A673 (cell line): ENCODE results near the gene PRKG1.

Experiments
- EZH2 ChIP-seq: fragments of 200-600 bp; sonication (generic); IDR thresholded peaks from 2 replicates; pipeline ENCODE4 v1.6.1; 2017; ENCODE audit warnings: borderline replicate concordance, low read depth, mild to moderate bottlenecking, mixed read lengths, antibody characterized with exemption, low read length; ENCODE audit not compliant: poor library complexity, severe bottlenecking
- TF ChIP-seq, protein P1 (sequence below): fragments of 300-800, 200-600 bp; sonication (generic); conservative IDR thresholded peaks from 2 replicates; pipeline ENCODE4 v1.5.1; 2017; ENCODE audit warnings: low read depth, mild to moderate bottlenecking, antibody characterized with exemption, low read length, moderate library complexity, mixed read lengths

DNA sequence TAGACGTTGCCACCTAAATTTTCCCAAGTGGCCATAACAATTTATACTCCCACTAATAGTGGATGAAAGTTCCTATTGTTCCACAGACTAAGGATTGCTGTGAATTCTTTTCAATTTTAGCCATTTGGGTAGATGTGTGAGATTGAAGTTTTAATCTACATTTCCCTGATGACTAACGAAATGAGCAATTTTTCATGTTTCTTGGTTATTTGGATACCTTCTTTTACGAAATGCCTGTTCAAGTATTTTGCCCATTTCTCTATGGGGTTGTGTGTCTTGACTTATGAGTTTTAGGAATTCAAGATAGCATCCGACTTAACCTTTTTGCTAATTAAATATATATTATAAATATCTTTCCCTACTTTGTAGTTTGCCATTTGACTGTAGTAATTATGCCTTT is 16.4 kb upstream of the PRKG1 start:
- TF ChIP-seq, protein P1, sequence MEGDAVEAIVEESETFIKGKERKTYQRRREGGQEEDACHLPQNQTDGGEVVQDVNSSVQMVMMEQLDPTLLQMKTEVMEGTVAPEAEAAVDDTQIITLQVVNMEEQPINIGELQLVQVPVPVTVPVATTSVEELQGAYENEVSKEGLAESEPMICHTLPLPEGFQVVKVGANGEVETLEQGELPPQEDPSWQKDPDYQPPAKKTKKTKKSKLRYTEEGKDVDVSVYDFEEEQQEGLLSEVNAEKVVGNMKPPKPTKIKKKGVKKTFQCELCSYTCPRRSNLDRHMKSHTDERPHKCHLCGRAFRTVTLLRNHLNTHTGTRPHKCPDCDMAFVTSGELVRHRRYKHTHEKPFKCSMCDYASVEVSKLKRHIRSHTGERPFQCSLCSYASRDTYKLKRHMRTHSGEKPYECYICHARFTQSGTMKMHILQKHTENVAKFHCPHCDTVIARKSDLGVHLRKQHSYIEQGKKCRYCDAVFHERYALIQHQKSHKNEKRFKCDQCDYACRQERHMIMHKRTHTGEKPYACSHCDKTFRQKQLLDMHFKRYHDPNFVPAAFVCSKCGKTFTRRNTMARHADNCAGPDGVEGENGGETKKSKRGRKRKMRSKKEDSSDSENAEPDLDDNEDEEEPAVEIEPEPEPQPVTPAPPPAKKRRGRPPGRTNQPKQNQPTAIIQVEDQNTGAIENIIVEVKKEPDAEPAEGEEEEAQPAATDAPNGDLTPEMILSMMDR: no peak
- TF ChIP-seq EZH2: no peak
